ENCODE results near the gene COMMD4. TPM values are rescaled to one million over a fixed set of nuclear protein-coding genes. Genes with fewer than 3 reads are reported as not detected.
"Not testable (repeated sequence)": the region's sequence is repeated elsewhere in the genome, so short reads cannot be mapped to it uniquely, and the experiment has no call there.

The COMMD4 gene
- total RNA-seq, 1 donor = 61.7 TPM

GRCh38 chr15:75367913-75368688, 32.2 kb downstream of the COMMD4 start, which contains the start of gene MAN2C1:
TSS of gene MAN2C1 (minus strand) at chr15:75368607. CDS start at chr15:75368583, 24 bp downstream.
- peak; percentile 95 for DNase-seq (ENCODE audit: low read depth)
- TF ChIP-seq CTCF (IDR thresholded peaks at IDR 0.05; ENCODE audit: insufficient read depth, low read depth, low read length) = peak; percentile 75
- peak within 1 kb of the TSS; percentile 93 for H3K4me3 ChIP-seq (ENCODE audit: low read depth, low read length)

GRCh38 chr15:75368689-75369239, 32.9 kb downstream of the COMMD4 start:
- no peak for DNase-seq (ENCODE audit: low read depth)

GRCh38 chr15:75369897-75370581, 34.2 kb downstream of the COMMD4 start:
- TF ChIP-seq CTCF (IDR thresholded peaks at IDR 0.05; ENCODE audit: insufficient read depth, low read depth, low read length) = no peak
- DNase-seq (ENCODE audit: low read depth) = peak; percentile 22
- no peak overlapping the region for H3K4me3 ChIP-seq (ENCODE audit: low read depth, low read length)

More at GRCh38 chr15:75368689-75369239, 32.9 kb downstream of the COMMD4 start:
- TF ChIP-seq CTCF (IDR thresholded peaks at IDR 0.05; ENCODE audit: insufficient read depth, low read depth, low read length) = no peak
- peak overlapping the region; percentile 93 for H3K4me3 ChIP-seq (ENCODE audit: low read depth, low read length)

- TF ChIP-seq CTCF (IDR thresholded peaks at IDR 0.05; ENCODE audit: insufficient read depth, low read depth, low read length) = no peak
- no peak for DNase-seq (ENCODE audit: low read depth)
- H3K4me3 ChIP-seq (ENCODE audit: low read depth, low read length) = no peak overlapping the region
Measured at GRCh38 chr15:75371486-75371885, 35.6 kb downstream of the COMMD4 start.

- H3K4me3 ChIP-seq (ENCODE audit: low read depth, low read length) = no peak overlapping the region
- no peak for DNase-seq (ENCODE audit: low read depth)
- no peak for TF ChIP-seq CTCF (IDR thresholded peaks at IDR 0.05; ENCODE audit: insufficient read depth, low read depth, low read length)
Measured at GRCh38 chr15:75371901-75372688, 36.2 kb downstream of the COMMD4 start.

- H3K4me3 ChIP-seq (ENCODE audit: low read depth, low read length) = no peak overlapping the region
- TF ChIP-seq CTCF (IDR thresholded peaks at IDR 0.05; ENCODE audit: insufficient read depth, low read depth, low read length) = no peak
- no peak for DNase-seq (ENCODE audit: low read depth)
Measured at GRCh38 chr15:75380773-75381172, 44.9 kb downstream of the COMMD4 start.

GRCh38 chr15:75383986-75384385, 48.1 kb downstream of the COMMD4 start:
- not testable (repeated sequence) for H3K4me3 ChIP-seq (ENCODE audit: low read depth, low read length); DNase-seq (ENCODE audit: low read depth)

Data from fibroblast of villous mesenchyme (primary cell).